Trophoblast cell (in vitro differentiated cells and primary cell): ENCODE data around the gene CRLF2.

Source experiments
- DNase-seq, 2 donors: peaks; one replicate each; pipeline ENCODE4 v3.0.0-alpha.2; 2016
- H2AFZ ChIP-seq: 2 replicates; pipeline ENCODE4 v1.6.1; 2013; ENCODE audit warnings: low read length, moderate library complexity, mild to moderate bottlenecking; ENCODE audit not compliant: insufficient read depth, poor library complexity
- H2AK5ac ChIP-seq: 2 replicates; pipeline ENCODE4 v1.6.1; 2013; ENCODE audit warnings: mild to moderate bottlenecking, low read length
- H2BK120ac ChIP-seq: 2 replicates; pipeline ENCODE4 v1.6.1; 2013; ENCODE audit warnings: low read length, mild to moderate bottlenecking, moderate library complexity; ENCODE audit not compliant: insufficient read depth, poor library complexity
- H2BK12ac ChIP-seq: 2 replicates; pipeline ENCODE4 v1.6.1; 2013; ENCODE audit warnings: mild to moderate bottlenecking, low read length, moderate library complexity
- H2BK5ac ChIP-seq: 2 replicates; pipeline ENCODE4 v1.6.1; 2013; ENCODE audit warnings: low read length, low read depth, moderate library complexity, mild to moderate bottlenecking; ENCODE audit not compliant: poor library complexity
- H3K14ac ChIP-seq: 2 replicates; pipeline ENCODE4 v1.6.1; 2013; ENCODE audit warnings: mild to moderate bottlenecking, low read length
- H3K18ac ChIP-seq: 2 replicates; pipeline ENCODE4 v1.6.1; 2013; ENCODE audit warnings: mild to moderate bottlenecking, low read length
- H3K23ac ChIP-seq: 2 replicates; pipeline ENCODE4 v1.6.1; 2013; ENCODE audit warnings: low read length
- H3K27ac ChIP-seq: 2 replicates; pipeline ENCODE4 v1.5.1; 2013; ENCODE audit warnings: low read depth, mild to moderate bottlenecking, inconsistent platforms, low read length, moderate library complexity
- H3K27me3 ChIP-seq: 2 replicates; pipeline ENCODE4 v1.6.1; 2013; ENCODE audit warnings: inconsistent platforms, mild to moderate bottlenecking, low read length, moderate library complexity; ENCODE audit not compliant: insufficient read depth
- H3K36me3 ChIP-seq, 2 experiments: 1 replicate in 1 of 2; 2 replicates in 1 of 2; pipeline ENCODE4 v1.6.1; 2013; ENCODE audit warnings: low read length in 2 of 2, mild to moderate bottlenecking in 2 of 2, moderate library complexity in 1 of 2; ENCODE audit not compliant: insufficient read depth in 2 of 2, control insufficient read depth in 1 of 2
- H3K4ac ChIP-seq: 2 replicates; pipeline ENCODE4 v1.6.1; 2013; ENCODE audit warnings: low read depth, mild to moderate bottlenecking, low read length, moderate library complexity
- H3K4me1 ChIP-seq, 2 experiments: 1 replicate in 1 of 2; 2 replicates in 1 of 2; pipeline ENCODE4 v1.6.1; 2013; ENCODE audit warnings: low read length in 2 of 2, mild to moderate bottlenecking in 2 of 2, moderate library complexity in 1 of 2; ENCODE audit not compliant: insufficient read depth in 2 of 2, control insufficient read depth in 1 of 2
- H3K4me2 ChIP-seq: 2 replicates; pipeline ENCODE4 v1.6.1; 2013; ENCODE audit warnings: inconsistent platforms, mild to moderate bottlenecking, low read length, moderate library complexity
- H3K4me3 ChIP-seq: 2 replicates; pipeline ENCODE4 v1.5.1; 2013; ENCODE audit warnings: mild to moderate bottlenecking, low read depth, low read length, inconsistent platforms
- H3K79me1 ChIP-seq: one replicate; pipeline ENCODE4 v1.6.1; 2013; ENCODE audit warnings: low read length
- H3K79me2 ChIP-seq: 2 replicates; pipeline ENCODE4 v1.6.1; 2013; ENCODE audit warnings: low read length, mild to moderate bottlenecking; ENCODE audit not compliant: control insufficient read depth, insufficient read depth, poor library complexity
- H3K9ac ChIP-seq: 2 replicates; pipeline ENCODE4 v1.6.1; 2013; ENCODE audit warnings: mild to moderate bottlenecking, low read length
- H3K9me3 ChIP-seq: 2 replicates; pipeline ENCODE4 v1.6.1; 2013; ENCODE audit warnings: low read depth, mild to moderate bottlenecking, control low read depth, inconsistent platforms, low read length; ENCODE audit not compliant: insufficient read depth
- H4K12ac ChIP-seq: 2 replicates; pipeline ENCODE4 v1.6.1; 2013; ENCODE audit warnings: low read depth, mild to moderate bottlenecking, low read length, moderate library complexity
- H4K8ac ChIP-seq: 2 replicates; pipeline ENCODE4 v1.6.1; 2013; ENCODE audit warnings: low read depth, mild to moderate bottlenecking, low read length, moderate library complexity
- H4K91ac ChIP-seq: one replicate; pipeline ENCODE4 v1.6.1; 2013; ENCODE audit warnings: low read depth, mild to moderate bottlenecking, low read length, moderate library complexity
- WGBS: extraction: QIAGEN DNeasy Blood & Tissue Kit; methylation state at CpG from one replicate; pipeline ENCODE4 v1.1.7; 2013; ENCODE audit warnings: missing lambda C conversion rate; ENCODE audit not compliant: insufficient read length, insufficient coverage; ENCODE audit errors: extremely low coverage; 5-methylcytosine and 5-hydroxymethylcytosine counted together

The CRLF2 gene

GRCh38 chrX:1153940-1154339, 58.5 kb downstream of the CRLF2 start:
- Histone ChIP-seq H3K79me1 (no peaks in the 10 kb centered on the region), H4K12ac (no peak overlapping the region), H3K4ac (no peak overlapping the region), H3K4me2 (no peak overlapping the region), H2AK5ac (no peak overlapping the region), H2AFZ (no peak overlapping the region), H4K8ac (no peak overlapping the region), H3K23ac (no peak overlapping the region), H3K18ac (no peak overlapping the region), H4K91ac (no peak overlapping the region), H3K4me3 (no peak overlapping the region), H3K27ac (no peak overlapping the region), H2BK120ac (no peak overlapping the region), H3K9me3 (no peaks in the 10 kb centered on the region), H3K79me2 (no peaks in the 10 kb centered on the region), H3K36me3 (no peaks in the 10 kb centered on the region), H3K27me3 (no peaks in the 10 kb centered on the region), H2BK5ac (no peak overlapping the region), H3K14ac (no peak overlapping the region), H3K9ac (no peak overlapping the region), H3K4me1 (no peaks in the 10 kb centered on the region), H2BK12ac (no peak overlapping the region)
- peak in 1 of 2 donors; percentile 18 for DNase-seq
- WGBS: no CpG with 5 or more reads among the region's 9 CpGs

- H2BK12ac ChIP-seq: peak overlapping the region; percentile 72
- no peak overlapping the region for H3K4me2 ChIP-seq
- no peak overlapping the region for H3K18ac ChIP-seq
- no peak overlapping the region for H2BK120ac ChIP-seq
- no CpG with 5 or more reads among the region's 10 CpGs for WGBS
- no peaks in the 10 kb centered on the region for H3K36me3 ChIP-seq
- H3K9me3 ChIP-seq: no peaks in the 10 kb centered on the region
- no peak overlapping the region for H2AFZ ChIP-seq
- no peaks in the 10 kb centered on the region for H3K79me2 ChIP-seq
- no peaks in the 10 kb centered on the region for H3K27me3 ChIP-seq
- H3K4ac ChIP-seq: no peak overlapping the region
- H4K12ac ChIP-seq: no peak overlapping the region
- peak overlapping the region; percentile 26 for H2AK5ac ChIP-seq
- no peak for DNase-seq
- no peak overlapping the region for H3K27ac ChIP-seq
- H3K23ac ChIP-seq: no peak overlapping the region
- no peak overlapping the region for H2BK5ac ChIP-seq
- H3K9ac ChIP-seq: no peak overlapping the region
- no peak overlapping the region for H4K91ac ChIP-seq
- H4K8ac ChIP-seq: no peak overlapping the region
- H3K79me1 ChIP-seq: no peaks in the 10 kb centered on the region
- H3K4me1 ChIP-seq: no peaks in the 10 kb centered on the region
- no peak overlapping the region for H3K14ac ChIP-seq
- no peak overlapping the region for H3K4me3 ChIP-seq
These were observed 60.4 kb downstream of the CRLF2 start for GRCh38 chrX:1152090-1152489.

- Histone ChIP-seq H3K9me3 (no peaks in the 10 kb centered on the region), H4K8ac (no peak overlapping the region), H3K79me2 (no peaks in the 10 kb centered on the region), H3K23ac (no peak overlapping the region), H3K4ac (no peak overlapping the region), H4K12ac (no peak overlapping the region), H2AK5ac (no peak overlapping the region), H3K36me3 (no peaks in the 10 kb centered on the region), H3K4me3 (no peak overlapping the region), H3K27me3 (no peaks in the 10 kb centered on the region), H2BK12ac (no peak overlapping the region), H4K91ac (no peak overlapping the region), H2BK5ac (no peak overlapping the region), H3K4me2 (no peak overlapping the region), H3K79me1 (no peaks in the 10 kb centered on the region), H3K4me1 (no peaks in the 10 kb centered on the region), H3K18ac (no peak overlapping the region), H2BK120ac (no peak overlapping the region), H2AFZ (no peak overlapping the region), H3K9ac (no peak overlapping the region), H3K14ac (no peak overlapping the region), H3K27ac (no peak overlapping the region)
- 100% methylated on average over 2 of the region's 9 CpGs for WGBS
- no peak for DNase-seq
These were observed 60.9 kb downstream of the CRLF2 start for GRCh38 chrX:1151378-1152077.

- no peak overlapping the region for H3K18ac ChIP-seq
- DNase-seq: no peak
- no peak overlapping the region for H2BK5ac ChIP-seq
- H3K36me3 ChIP-seq: no peaks in the 10 kb centered on the region
- no peak overlapping the region for H2BK120ac ChIP-seq
- H3K9me3 ChIP-seq: no peaks in the 10 kb centered on the region
- H4K12ac ChIP-seq: no peak overlapping the region
- H3K27me3 ChIP-seq: no peaks in the 10 kb centered on the region
- H3K79me2 ChIP-seq: no peaks in the 10 kb centered on the region
- H3K14ac ChIP-seq: no peak overlapping the region
- H4K8ac ChIP-seq: no peak overlapping the region
- no peak overlapping the region for H3K27ac ChIP-seq
- no peak overlapping the region for H2AK5ac ChIP-seq
- H3K4me3 ChIP-seq: no peak overlapping the region
- WGBS: no CpG with 5 or more reads among the region's 8 CpGs
- H3K23ac ChIP-seq: no peak overlapping the region
- no peak overlapping the region for H4K91ac ChIP-seq
- no peaks in the 10 kb centered on the region for H3K79me1 ChIP-seq
- no peak overlapping the region for H2AFZ ChIP-seq
- no peak overlapping the region for H3K9ac ChIP-seq
- H3K4ac ChIP-seq: no peak overlapping the region
- H3K4me1 ChIP-seq: no peaks in the 10 kb centered on the region
- no peak overlapping the region for H3K4me2 ChIP-seq
- no peak overlapping the region for H2BK12ac ChIP-seq
These were observed 61.7 kb downstream of the CRLF2 start for GRCh38 chrX:1150569-1151347.
